Glutamatergic neuron (in vitro differentiated cells): Measurements from ENCODE around the gene STRBP. TPM values are rescaled to one million over a fixed set of nuclear protein-coding genes. Genes with fewer than 3 reads are reported as not detected.
A peak's percentile ranks its signal among the peaks of the same experiment; 100 is the strongest.

Source experiments
- DNase-seq: peaks from one replicate; pipeline ENCODE4 v3.0.0; 2022
- H3K27ac Mint-ChIP-seq: one replicate; pipeline ENCODE4 v1.8.0; 2020; ENCODE audit warnings: mild to moderate bottlenecking, mixed read lengths, inconsistent platforms; ENCODE audit not compliant: unreplicated experiment
- H3K27me3 Mint-ChIP-seq: one replicate; pipeline ENCODE4 v1.8.0; 2020; ENCODE audit warnings: mild to moderate bottlenecking, moderate library complexity, mixed read lengths, inconsistent platforms; ENCODE audit not compliant: unreplicated experiment
- H3K36me3 Mint-ChIP-seq: one replicate; pipeline ENCODE4 v1.8.0; 2020; ENCODE audit warnings: mild to moderate bottlenecking, mixed read lengths, inconsistent platforms; ENCODE audit not compliant: unreplicated experiment
- H3K4me1 Mint-ChIP-seq: one replicate; pipeline ENCODE4 v1.8.0; 2020; ENCODE audit warnings: mild to moderate bottlenecking, low read depth, mixed read lengths, inconsistent platforms; ENCODE audit not compliant: unreplicated experiment
- H3K4me3 Mint-ChIP-seq: one replicate; pipeline ENCODE4 v1.8.0; 2020; ENCODE audit warnings: mild to moderate bottlenecking, mixed read lengths, inconsistent platforms; ENCODE audit not compliant: unreplicated experiment
- H3K9me3 Mint-ChIP-seq: one replicate; pipeline ENCODE4 v1.8.0; 2020; ENCODE audit warnings: mild to moderate bottlenecking, moderate library complexity, mixed read lengths, inconsistent platforms; ENCODE audit not compliant: unreplicated experiment
- total RNA-seq: library from RNA; stranded (reverse); fragmentation: NEBNext Ultra II Directional; extraction: Animal tissue kit (Norgen Biotek cat#: 25700); gene quantifications from one replicate; pipeline ENCODE4 v1.2.1, GENCODE V29; 2021; ENCODE audit not compliant: unreplicated experiment
- TF ChIP-seq, protein P1 (sequence below): fragments of 200-600 bp; sonication (generic); IDR thresholded peaks from one replicate; pipeline ENCODE4 v1.5.0; 2021; ENCODE audit not compliant: partially characterized antibody, unreplicated experiment

The STRBP gene
- total RNA-seq, 1 donor from 2014 or later = 111 TPM

DNA sequence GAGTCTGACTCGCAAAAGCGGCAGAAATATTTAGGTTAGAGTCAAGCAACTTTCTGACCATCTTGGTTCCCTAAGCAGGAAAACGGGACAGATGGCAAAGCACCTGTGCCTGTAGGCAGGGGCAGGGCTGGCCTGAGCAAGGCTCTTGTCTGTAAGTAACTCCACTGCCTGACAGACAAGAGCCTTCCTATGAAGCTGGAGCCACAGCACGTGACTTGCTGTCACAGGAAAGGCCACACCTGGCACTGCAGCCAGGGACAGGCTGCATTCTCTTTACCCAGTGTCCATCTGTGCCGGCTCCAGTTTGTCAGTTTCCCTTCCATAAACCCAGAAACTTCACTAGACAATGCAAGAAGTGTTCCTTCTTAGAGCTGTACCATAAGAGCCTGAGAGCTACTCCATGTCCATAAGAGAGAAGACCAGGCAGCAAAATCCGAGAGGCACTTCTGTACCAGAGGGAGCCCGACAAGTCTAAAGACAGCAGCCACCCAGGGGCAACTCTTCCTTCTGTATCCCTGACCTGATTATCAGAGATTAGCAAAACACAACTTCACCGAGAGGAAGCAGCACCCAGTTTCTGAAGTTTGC, 156.9 kb downstream of the STRBP start:
- peaks cover 15% of the 10 kb centered on the region for H3K36me3 Mint-ChIP-seq
- H3K27me3 Mint-ChIP-seq = peaks cover 16% of the 10 kb centered on the region
- peak overlapping the region; percentile 76 for H3K27ac Mint-ChIP-seq
- peaks cover 8% of the 10 kb centered on the region for H3K9me3 Mint-ChIP-seq
- H3K4me3 Mint-ChIP-seq = no peak overlapping the region
- no peak for DNase-seq
- H3K4me1 Mint-ChIP-seq = peaks cover 27% of the 10 kb centered on the region
- TF ChIP-seq, protein P1, sequence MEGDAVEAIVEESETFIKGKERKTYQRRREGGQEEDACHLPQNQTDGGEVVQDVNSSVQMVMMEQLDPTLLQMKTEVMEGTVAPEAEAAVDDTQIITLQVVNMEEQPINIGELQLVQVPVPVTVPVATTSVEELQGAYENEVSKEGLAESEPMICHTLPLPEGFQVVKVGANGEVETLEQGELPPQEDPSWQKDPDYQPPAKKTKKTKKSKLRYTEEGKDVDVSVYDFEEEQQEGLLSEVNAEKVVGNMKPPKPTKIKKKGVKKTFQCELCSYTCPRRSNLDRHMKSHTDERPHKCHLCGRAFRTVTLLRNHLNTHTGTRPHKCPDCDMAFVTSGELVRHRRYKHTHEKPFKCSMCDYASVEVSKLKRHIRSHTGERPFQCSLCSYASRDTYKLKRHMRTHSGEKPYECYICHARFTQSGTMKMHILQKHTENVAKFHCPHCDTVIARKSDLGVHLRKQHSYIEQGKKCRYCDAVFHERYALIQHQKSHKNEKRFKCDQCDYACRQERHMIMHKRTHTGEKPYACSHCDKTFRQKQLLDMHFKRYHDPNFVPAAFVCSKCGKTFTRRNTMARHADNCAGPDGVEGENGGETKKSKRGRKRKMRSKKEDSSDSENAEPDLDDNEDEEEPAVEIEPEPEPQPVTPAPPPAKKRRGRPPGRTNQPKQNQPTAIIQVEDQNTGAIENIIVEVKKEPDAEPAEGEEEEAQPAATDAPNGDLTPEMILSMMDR = no peak

DNA sequence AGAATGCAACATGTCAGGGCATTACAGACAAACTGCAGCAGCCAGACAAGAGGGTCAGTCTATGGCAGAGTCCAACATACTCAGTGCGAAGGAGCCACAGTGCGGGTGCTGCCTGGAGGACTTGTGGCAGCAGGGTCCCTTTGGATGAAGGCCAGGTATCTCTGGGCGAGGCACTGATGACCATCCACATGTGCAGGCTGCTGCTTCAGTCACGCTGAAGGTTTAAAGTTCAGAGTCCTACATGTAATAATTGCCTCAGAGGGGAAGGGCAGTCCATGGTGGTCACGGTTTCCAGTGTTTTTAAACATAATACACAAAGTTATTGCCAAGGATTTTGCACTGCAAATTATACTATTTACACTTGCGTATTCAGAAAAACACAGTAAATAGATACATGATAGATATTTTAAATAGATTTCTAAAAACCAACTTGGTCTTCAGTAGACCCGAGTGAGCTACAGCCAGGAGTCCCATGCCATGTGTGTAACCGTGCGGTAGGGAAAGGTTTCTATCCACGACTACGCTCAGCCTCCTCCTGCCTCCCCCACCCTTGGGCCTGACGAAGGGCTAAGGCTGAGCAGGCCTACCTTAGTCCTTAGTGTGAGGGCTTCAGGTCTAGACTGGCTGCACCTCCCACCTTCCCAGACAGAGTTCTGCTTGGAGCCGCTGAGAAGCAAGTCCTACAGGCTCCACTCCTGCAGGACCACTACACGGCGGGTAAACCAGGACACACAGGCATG, 158.7 kb downstream of the STRBP start:
- Mint-ChIP-seq H3K27ac (no peak overlapping the region), H3K9me3 (peaks cover 10% of the 10 kb centered on the region), H3K4me1 (peaks cover 30% of the 10 kb centered on the region), H3K36me3 (peaks cover 1% of the 10 kb centered on the region), H3K27me3 (peaks cover 17% of the 10 kb centered on the region), H3K4me3 (no peak overlapping the region)
- DNase-seq = no peak
- TF ChIP-seq, protein P1 = no peak

DNA sequence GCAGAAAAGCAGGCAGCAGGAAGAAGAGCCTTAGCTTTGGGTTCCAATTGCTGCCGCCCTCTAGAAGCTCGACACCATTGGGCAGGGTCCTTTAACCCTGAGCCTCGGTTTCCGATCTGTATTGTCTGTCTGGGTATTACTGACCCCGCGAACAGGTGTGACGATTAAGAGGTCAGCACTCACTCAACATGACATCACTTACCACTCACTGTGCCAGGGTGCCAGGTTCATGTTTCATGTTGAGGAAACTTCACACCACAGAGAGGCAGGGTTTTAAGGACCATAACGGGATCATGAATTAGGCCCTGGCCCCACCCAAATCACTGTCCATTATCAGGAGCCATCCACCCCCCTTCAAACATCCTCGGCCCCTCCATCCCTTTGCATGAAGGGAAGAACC, 159.4 kb downstream of the STRBP start:
- H3K4me1 Mint-ChIP-seq = peaks cover 33% of the 10 kb centered on the region
- H3K9me3 Mint-ChIP-seq = peaks cover 12% of the 10 kb centered on the region
- DNase-seq = no peak
- TF ChIP-seq, protein P1 = no peak
- no peak overlapping the region for H3K27ac Mint-ChIP-seq
- no peaks in the 10 kb centered on the region for H3K36me3 Mint-ChIP-seq
- peaks cover 17% of the 10 kb centered on the region for H3K27me3 Mint-ChIP-seq
- H3K4me3 Mint-ChIP-seq = no peak overlapping the region

DNA sequence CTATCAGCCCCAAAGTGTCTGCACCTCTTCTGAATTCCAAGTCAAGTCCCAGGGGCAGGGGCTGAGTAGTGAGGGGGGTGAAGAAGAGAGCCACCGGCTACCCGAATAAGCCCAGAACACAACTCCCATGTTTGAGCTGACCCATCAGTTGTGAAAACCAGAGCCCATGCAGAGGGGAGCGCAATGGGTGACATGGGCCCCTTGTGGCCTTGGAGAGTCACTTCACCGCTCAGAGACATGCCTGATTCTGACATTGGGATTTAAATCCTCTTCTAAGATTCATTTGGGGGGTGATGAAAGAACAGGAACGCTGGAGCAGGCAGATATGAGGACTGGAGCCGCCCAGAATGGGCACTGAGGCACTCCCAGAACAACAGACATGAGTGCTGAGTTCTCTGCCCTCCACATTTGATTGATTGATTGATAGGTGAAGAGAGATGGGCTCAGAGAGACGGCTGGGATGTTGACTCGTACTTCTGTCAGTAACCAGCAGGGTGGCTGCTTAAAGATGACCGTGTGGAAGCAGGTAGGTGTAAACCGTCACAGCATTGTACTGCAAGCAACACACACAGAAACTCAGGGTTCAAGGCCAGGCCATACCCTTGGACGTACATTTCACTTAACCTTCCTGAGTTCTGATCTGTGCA, 160.6 kb downstream of the STRBP start:
- peaks cover 11% of the 10 kb centered on the region for H3K27me3 Mint-ChIP-seq
- H3K4me1 Mint-ChIP-seq = peaks cover 26% of the 10 kb centered on the region
- H3K27ac Mint-ChIP-seq = no peak overlapping the region
- no peak for DNase-seq
- no peaks in the 10 kb centered on the region for H3K36me3 Mint-ChIP-seq
- TF ChIP-seq, protein P1 = no peak
- no peak overlapping the region for H3K4me3 Mint-ChIP-seq
- H3K9me3 Mint-ChIP-seq = peaks cover 12% of the 10 kb centered on the region

DNA sequence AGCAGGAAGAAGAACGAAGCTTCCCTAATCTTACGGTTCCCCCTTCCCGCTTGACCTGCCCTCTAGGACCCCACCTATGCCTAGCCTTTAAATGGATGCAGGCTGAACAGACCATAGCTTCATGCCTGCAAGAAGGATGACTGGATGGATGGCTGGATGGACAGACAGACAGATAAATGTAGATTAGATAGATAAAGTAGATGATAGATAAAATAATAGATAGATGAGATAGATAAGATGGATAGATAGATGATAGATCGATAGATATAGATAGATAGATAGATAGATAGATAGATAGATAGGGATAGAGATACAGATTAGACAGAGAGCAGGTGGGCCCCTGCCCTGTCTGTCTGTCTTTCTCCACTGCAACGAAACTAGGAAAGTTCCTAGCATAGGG, 162.9 kb downstream of the STRBP start:
- no peak overlapping the region for H3K27ac Mint-ChIP-seq
- H3K4me1 Mint-ChIP-seq = peaks cover 7% of the 10 kb centered on the region
- H3K27me3 Mint-ChIP-seq = peaks cover 7% of the 10 kb centered on the region
- TF ChIP-seq, protein P1 = no peak
- H3K4me3 Mint-ChIP-seq = no peak overlapping the region
- no peak for DNase-seq
- peaks cover 9% of the 10 kb centered on the region for H3K9me3 Mint-ChIP-seq
- H3K36me3 Mint-ChIP-seq = no peaks in the 10 kb centered on the region
